Ovary (tissue), 9 donors: ENCODE measurements around the gene INPP5A. TPM values are rescaled to one million over a fixed set of nuclear protein-coding genes. Genes with fewer than 3 reads are reported as not detected.
A peak's percentile ranks its signal among the peaks of the same experiment; 100 is the strongest.

ENCODE experiments used
- DNase-seq, 5 donors: peaks; one replicate each; pipeline ENCODE4 v3.0.0-alpha.2; 2019 to 2020
- H3K27ac ChIP-seq, 2 donors: fragments of 200-600 bp; one replicate each; pipeline versions ENCODE4 v1.5.1 to v1.8.0; 2019 to 2022
- H3K27me3 ChIP-seq: fragments of 200-600 bp; one replicate; pipeline ENCODE4 v1.8.0; 2022
- H3K36me3 ChIP-seq: fragments of 200-600 bp; sonication (generic); one replicate; pipeline ENCODE4 v1.5.1; 2019
- H3K4me1 ChIP-seq: one replicate; pipeline ENCODE4 v1.8.1; 2013; ENCODE audit warnings: mild to moderate bottlenecking, moderate library complexity; ENCODE audit not compliant: insufficient read depth
- H3K4me3 ChIP-seq: fragments of 200-600 bp; sonication (generic); one replicate; pipeline ENCODE4 v1.5.1; 2017
- H3K9me3 ChIP-seq, 2 donors: fragments of 200-600 bp in 1 of 2; sonication (generic) in 1 of 2; one replicate each; pipeline versions ENCODE4 v1.5.1 to v1.8.1; 2013 to 2019; ENCODE audit warnings: mild to moderate bottlenecking in 1 of 2, moderate library complexity in 1 of 2
- CTCF ChIP-seq, 3 donors: fragments of 450-650 bp in 2 of 3; fragments of 200-600 bp in 1 of 3; IDR thresholded peaks; one replicate each; pipeline versions ENCODE4 v1.5.1 to v1.8.0; 2016 to 2022; ENCODE audit warnings: antibody characterized with exemption in 3 of 3, mild to moderate bottlenecking in 1 of 3
- EP300 ChIP-seq: sonication (generic); formaldehyde crosslinking; IDR thresholded peaks from one replicate; pipeline ENCODE4 v1.6.1; 2017; ENCODE audit warnings: antibody characterized with exemption
- POLR2A ChIP-seq: fragments of 450-650 bp; IDR thresholded peaks from one replicate; pipeline ENCODE4 v1.6.1; 2017; ENCODE audit warnings: antibody characterized with exemption, mild to moderate bottlenecking, moderate library complexity
- WGBS, 3 donors: extraction: QIAGEN DNeasy Blood & Tissue Kit in 1 of 3; methylation state at CpG; one replicate each; pipeline versions ENCODE4 v1.1.5 to v1.1.7; 2013 to 2017; 5-methylcytosine and 5-hydroxymethylcytosine counted together
- intact Hi-C, 4 donors: fragments of 100-400 bp; cut with DNase I; formaldehyde crosslinking; loops; one replicate each; pipeline versions ENCODE4 v1.11.0 to v1.15.1; 2022 to 2023
- polyA plus RNA-seq, 2 donors: library from polyadenylated mRNA; stranded (reverse); fragments of 200-250 nt in 1 of 2; fragments of 350-450 nt in 1 of 2; fragmentation: Illumina TruSeq in 1 of 2; extraction: RNeasy Lipid Tissue Mini Kit (QIAGEN cat#74804) in 1 of 2; gene quantifications; one replicate each; pipeline ENCODE4 v1.2.3, GENCODE V29; 2013 to 2014
- total RNA-seq, 7 donors: library from RNA; depleted of rRNA in 2 of 7; stranded (reverse); fragments of >200 nt in 2 of 7; fragmentation: NEBNext Ultra II Directional in 3 of 7; extraction: Animal tissue kit (Norgen Biotek cat#: 25700) in 3 of 7; gene quantifications; one replicate each; pipeline versions ENCODE4 v1.1.0 to v1.2.4, GENCODE V29; 2016 to 2023
- donor health status: DM: no; HTN: no; CAD: no; lungs with moderate emphysema.
- donor health status: DM: no; HTN: no; CAD: no.
- donor health status: Bipolar disorder and iron deficiency.
- donor health status: DM: yes; HTN: yes; CAD: no.
- donor health status: DM: no; HTN: no; CAD: no.
- donor health status: DM: yes; HTN: yes; CAD: no.

Gene INPP5A
- total and polyA plus RNA-seq, 9 donors: 19.8 to 41.2 (median 35.3) TPM

DNA sequence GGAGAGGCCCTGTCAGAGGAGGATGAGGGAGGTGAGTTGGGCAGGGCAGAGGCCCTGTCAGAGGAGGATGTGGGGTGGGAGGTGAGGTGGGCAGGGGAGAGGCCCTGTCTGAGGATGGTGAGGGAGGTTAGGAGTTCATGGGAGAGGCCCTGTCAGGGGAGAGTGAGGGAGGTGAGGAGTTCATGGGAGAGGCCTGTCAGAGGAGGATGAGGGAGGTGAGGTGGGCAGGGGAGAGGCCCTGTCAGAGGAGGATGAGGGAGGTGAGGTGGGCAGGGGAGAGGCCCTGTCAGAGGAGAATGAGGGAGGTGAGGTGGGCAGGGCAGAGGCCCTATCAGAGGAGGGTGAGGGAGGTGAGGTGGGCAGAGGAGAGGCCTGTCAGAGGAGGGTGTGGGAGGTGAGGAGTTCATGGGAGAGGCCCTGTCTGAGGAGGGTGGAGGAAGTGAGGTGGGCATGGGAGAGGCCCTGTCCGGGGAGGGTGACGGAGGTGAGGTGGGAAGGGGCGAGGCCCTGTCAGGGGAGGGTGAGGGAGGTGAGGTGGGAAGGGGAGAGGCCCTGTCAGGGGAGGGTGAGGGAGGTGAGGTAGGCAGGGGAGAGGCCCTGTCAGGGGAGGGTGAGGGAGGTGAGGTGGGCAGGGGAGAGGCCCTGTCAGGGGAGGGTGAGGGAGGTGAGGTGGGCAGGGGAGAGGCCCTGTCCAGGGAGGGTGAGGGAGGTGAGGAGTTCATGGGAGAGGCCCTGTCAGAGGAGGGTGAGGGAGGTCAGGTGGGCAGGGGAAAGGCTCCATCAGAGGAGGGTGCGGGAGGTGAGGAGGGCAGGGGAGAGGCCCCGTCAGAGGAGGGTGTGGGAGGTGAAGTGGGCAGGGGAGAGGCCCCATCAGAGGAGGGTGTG is 73.7 kb downstream of the INPP5A start:
- intact Hi-C loops: loop anchor here in 1 of 4 donors (10.0 kb wide), 1 partner anchor 66 kb away; no protein-coding TSS in a partner anchor
- WGBS, 3 donors: 89 to 91% (median 89%) methylated on average over 5 of the region's 5 CpGs

DNA sequence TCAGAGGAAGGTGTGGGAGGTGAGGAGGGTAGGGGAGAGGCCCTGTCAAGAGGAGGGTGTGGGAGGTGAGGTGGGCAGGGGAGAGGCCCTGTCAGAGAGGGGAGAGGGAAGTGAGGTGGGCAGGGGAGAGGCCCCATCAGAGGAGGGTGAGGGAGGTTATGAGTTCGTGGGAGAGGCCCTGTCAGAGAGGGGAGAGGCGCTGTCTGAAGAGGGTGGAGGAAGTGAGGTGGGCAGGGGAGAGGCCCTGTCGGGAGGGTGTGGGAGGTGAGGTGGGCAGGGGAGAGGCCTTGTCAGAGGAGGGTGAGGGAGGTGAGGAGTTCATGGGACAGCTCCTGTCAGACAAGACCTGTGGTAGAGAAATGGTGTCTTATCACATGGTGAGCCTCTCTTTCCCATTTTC is 74.4 kb downstream of the INPP5A start:
- Histone ChIP-seq H3K4me3 (no peak overlapping the region), H3K9me3 (no peaks in the 10 kb centered on the region), H3K27ac (no peak overlapping the region), H3K36me3 (no peaks in the 10 kb centered on the region), H3K4me1 (peaks cover 13% of the 10 kb centered on the region), H3K27me3 (no peaks in the 10 kb centered on the region)
- 61 to 69% (median 68%) methylated on average over 3 of the region's 3 CpGs for WGBS, 3 donors
- peak in 2 of 5 donors; percentile 13 for DNase-seq
- TF ChIP-seq EP300: no peak
- TF ChIP-seq POLR2A: no peak
- no peak for TF ChIP-seq CTCF (IDR thresholded peaks at IDR 0.05)
- intact Hi-C loops: loop anchor here in 1 of 4 donors (10.0 kb wide), 1 partner anchor 67 kb away; no protein-coding TSS in a partner anchor

More for the DNA sequence above, 73.7 kb downstream of the INPP5A start:
- H3K27ac ChIP-seq: no peak overlapping the region
- peaks cover 16% of the 10 kb centered on the region for H3K4me1 ChIP-seq
- H3K36me3 ChIP-seq: no peaks in the 10 kb centered on the region
- H3K27me3 ChIP-seq: no peaks in the 10 kb centered on the region
- no peak overlapping the region for H3K4me3 ChIP-seq
- no peaks in the 10 kb centered on the region for H3K9me3 ChIP-seq
- TF ChIP-seq EP300: no peak
- TF ChIP-seq POLR2A: no peak
- TF ChIP-seq CTCF (IDR thresholded peaks at IDR 0.05): no peak
- DNase-seq: peak in 2 of 5 donors; percentile 12 to 13

GRCh38 chr10:132612571-132613504 is 75.3 kb downstream of the INPP5A start:
- intact Hi-C loops: loop anchor here in 1 of 4 donors (10.0 kb wide), 1 partner anchor 68 kb away; no protein-coding TSS in a partner anchor
- no peak overlapping the region for H3K27ac ChIP-seq
- no peaks in the 10 kb centered on the region for H3K27me3 ChIP-seq
- TF ChIP-seq CTCF (IDR thresholded peaks at IDR 0.05) (no peak), EP300 (no peak), POLR2A (no peak)
- DNase-seq: peak in 3 of 5 donors; percentile 15 to 39 (median 28)
- H3K4me1 ChIP-seq: peaks cover 12% of the 10 kb centered on the region
- WGBS, 3 donors: 48 to 61% (median 51%) methylated on average over 27 of the region's 27 CpGs
- no peaks in the 10 kb centered on the region for H3K36me3 ChIP-seq
- no peak overlapping the region for H3K4me3 ChIP-seq
- no peaks in the 10 kb centered on the region for H3K9me3 ChIP-seq
